CD4-positive, alpha-beta T cell treated with Interleukin-4 for 4 hours (primary cell): ENCODE results near the gene MON2.
A peak's percentile ranks its signal among the peaks of the same experiment; 100 is the strongest.

Experiments
- DNase-seq: peaks from one replicate; pipeline ENCODE4 v3.0.0-alpha.2; 2020

Gene MON2

DNA sequence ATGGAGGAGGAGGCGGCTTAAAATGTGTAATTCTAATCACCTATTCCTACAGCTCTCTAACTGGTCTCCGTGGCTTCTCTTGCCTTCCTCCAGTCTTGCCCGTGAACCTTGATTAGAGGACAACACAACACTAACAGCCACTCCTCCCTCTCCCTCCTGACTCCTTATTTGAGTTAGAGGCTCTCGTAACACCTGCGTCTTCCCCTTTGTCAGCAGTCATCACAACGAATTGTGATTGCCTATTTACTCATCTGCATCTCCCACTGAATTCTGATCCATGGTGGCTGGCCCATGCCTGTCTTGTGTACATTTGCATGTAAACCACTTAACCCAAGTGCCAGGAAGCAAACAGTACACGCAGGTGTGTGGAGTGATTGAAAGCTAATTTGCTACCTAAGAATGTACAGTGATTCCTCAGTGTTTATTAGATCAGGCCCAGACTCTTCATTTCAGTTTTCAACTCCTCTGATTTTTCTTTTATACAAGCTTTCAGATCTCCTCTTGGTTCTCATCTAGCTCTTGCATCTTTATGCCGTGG is 154.5 kb downstream of the MON2 start:
- no peak for DNase-seq

DNA sequence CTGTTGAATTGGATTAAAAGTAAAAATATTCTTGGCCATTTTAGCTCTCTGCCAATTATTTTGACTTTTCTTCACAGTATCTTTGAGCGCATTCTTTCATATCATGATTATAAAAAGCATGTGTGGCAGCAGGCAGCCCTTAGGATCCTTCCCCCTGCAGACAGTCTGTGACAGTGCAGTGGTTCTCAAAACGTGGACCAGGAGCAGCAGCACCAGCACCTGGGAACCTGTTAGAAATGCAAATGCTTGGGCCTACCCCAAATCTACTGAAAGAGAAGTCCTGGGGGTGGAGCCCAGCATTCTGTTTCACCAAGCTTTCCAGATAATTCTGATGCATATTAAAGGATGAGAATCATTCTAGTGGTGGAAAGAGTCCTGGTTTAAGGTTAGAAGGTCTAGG is 155.6 kb downstream of the MON2 start:
- DNase-seq, result no peak

DNA sequence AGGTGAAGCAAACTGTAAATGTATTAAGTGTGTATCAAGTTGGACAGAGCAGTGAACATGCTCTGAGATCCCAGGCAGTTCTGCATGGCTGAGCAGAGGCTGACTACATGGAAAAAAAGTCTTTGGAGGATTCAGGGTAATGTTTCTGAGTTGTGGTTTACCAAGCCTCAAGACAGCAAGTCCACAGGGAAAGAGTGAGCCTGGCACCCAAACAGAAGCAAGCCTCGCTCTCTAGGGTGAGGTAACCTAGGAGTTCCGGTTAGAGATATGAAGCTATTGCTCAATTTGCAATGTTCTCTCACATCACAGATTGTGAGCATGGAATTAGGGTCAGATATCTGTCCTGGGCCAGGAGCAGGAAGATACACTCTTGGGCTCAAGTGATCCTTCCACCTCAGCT is 158.6 kb downstream of the MON2 start:
- DNase-seq, result no peak

DNA sequence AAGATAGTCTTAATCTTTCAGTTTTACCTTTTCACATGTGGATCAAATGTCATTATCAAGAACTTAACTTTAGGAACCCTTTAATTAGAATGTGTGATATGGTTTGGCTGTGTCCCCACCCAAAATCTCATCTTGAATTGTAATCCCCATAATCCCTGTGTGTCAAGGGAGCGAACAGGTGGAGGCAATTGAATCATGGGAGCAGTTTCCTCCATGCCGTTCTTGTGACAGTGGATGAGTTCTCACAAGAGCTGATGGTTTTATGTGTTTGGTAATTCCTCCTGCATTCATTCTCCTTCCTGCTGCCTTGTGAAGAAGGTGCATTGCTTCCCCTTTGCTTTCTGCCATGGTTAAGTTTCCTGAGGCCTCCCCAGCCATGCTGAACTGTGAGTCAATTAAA is 160.6 kb downstream of the MON2 start:
- no peak for DNase-seq

DNA sequence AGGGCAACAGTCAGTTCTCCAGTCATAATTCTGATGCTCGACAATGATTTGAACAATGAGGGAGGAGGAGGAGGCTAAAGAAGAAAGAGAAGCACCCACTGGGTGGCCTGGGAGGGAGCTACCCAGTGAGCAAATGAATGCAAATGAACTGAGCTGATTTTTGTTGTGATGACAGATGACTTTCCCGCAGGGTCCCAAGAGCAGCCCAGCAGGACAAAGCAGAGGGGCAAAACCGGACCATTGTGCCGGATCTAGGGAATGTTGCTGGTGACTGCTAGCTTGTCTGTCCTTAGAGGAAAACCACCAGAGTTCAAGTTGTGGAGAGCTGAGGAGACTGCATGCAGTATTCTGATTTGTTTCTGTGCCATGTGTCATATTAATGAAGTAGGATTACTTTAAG is 162.8 kb downstream of the MON2 start:
- no peak for DNase-seq

DNA sequence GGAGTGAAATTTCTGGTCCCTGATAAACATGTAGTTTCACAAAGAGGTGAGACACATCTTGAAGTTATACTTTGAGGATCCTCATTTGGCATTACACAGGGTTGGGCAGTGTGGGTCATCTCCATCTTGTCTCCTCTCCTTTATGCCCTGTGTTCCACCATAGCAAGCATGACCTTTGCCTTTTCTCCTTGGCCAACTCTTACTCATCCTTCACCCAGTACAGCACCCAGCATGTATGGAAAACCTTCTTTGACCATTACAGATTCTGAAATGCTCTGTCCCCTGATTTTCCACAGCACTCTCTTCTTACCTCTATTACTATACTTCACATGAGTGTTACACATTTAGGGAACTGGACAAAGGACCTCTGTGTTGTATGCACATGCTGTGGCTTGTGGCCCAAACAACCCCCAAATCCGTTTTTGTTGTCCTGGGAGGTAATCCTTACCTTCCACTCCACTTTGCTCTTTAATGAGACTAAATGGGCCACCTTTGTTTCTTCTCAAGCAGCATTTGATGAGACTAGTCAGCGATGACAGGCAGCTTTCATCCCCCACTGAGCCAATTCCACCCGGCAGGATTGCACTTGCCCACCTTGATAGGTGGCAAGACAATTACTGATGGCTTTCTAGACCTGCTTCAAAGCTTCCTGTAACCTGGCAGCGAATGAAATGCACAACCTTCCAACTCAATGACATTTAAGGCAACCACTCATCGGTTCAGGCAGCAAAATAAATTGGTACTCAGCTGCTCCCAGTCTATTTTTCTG is 163.5 kb downstream of the MON2 start:
- DNase-seq, result no peak

DNA sequence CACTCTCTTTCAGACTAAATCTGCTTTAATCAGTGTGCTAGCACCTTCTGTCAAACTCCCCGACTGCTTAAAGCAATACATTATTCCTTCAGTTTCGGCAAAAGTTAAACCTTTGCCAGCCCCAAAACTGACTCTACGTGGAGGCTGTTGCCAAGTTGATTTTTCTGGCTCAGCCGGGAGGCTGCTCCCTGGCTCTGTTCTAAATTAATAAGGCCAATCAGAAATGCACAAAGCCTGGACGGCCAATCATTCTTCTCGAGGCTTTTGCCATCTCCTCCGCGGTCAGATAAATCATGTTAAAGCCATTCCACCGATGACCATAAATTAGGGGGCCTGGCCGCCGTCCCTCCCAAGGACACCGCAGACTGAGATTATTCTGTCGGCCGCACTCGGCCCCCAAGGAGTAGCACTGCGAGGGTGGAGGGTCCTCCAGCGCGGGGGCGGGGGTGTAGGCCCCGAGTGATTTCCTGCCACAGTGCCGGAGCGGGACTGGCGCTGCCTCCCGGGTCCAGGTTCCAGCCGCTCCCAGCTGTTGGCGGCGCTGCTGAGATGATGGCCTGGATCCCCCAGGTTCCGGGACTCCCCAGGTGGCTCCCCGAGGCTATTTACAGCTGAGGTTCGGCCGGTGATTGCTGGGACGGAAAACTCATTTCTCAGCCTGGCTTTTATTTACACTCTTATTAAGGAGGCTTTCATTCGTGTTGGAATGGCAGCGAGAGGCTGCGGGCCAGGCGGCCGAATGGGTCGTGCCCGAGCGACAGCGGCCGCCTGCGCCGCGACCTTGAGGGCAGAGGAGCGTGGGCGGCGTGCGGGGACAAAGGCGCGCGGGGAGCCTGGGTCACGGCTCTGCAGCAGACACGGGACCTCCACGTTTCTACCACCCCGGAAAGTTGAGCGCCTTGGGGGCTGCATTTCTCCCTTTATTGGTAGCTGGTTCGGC is 165.1 kb downstream of the MON2 start:
- no peak for DNase-seq

DNA sequence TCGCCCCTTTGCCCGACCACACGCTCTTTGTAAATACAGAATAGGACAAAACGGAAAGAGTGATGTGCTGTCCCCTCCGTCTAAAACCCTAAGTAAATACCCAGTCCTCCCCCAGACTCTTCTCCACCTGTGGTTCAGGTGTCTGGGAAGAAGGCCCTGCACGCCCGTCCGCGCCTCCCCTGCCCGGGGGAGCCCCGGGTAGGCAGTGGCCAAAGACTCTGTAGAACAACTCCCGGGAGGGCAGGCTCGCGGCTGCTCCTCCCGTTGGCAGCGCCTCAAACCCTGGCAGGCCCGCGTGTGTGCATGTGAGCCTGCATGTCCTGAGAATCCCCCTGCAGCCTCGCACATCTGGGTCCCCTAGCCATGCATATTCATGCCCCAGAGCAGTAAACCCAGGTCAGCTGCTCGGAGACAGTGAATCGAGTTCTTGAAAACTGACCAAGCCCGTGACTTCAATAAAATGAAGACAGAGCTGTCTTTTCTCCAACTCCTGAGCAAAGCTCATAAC is 165.8 kb downstream of the MON2 start:
- no peak for DNase-seq

DNA sequence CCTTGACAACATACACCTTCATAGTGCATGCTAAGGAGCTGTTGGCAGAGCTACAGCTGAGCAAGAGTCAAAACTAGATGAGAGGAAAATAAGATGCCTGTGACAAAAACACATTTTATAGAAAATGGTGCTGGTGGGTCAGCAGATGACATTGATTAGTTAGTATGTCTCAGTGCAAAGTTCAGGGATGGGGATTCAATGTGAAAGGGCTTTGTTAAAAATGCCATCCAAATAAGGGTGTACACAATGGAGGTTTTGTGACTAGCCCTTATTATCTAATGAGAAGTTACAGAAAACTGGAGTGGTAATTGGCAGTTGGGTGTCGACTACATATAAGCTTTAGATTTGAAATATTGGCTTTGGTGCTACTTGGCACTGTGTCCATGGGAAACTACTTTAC is 169.0 kb downstream of the MON2 start:
- DNase-seq, result no peak

DNA sequence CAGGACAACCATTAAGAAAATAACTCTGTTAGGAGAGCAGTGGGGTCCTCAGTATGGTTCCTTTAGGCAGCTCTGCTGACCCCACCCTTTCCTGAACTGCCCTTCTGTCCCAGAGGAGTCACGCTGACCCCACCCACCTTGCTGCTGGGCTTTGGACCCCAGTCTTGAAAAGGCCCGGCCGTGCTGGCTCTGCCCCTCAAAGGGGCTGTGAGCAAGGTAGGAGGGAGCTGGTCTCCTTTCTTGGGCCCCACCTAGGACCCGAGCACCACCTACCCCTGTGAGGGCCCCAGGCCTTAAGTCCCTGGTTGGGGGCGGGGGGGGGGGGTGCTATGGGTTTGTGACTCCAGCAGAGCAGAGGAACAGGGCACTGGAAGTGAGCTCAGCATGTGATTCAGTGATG is 171.1 kb downstream of the MON2 start:
- no peak for DNase-seq

DNA sequence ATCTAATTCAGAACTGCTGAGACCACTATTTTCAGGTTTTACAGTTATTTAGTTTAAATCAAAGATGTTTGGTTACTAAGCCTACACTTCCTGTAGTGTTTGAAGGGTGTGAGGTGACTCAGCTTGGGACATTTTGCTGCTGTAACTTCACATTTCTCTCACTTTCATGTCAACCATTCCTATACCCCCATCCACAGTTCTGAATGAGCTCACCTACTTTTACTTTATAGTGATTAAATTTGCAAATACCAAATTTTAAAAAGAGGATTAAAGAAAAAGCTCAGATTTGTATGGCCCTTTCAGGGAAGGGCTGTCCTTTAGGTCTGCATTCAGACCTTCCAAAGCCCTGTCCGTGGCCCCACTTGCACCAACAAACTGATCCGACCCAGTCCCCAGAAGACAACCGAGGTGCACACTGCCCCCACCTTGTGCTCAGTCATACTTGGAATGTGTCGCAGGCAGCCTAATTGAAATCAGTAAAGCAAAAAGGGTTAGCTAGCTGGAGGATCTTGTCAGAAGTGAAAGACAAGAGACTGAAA is 174.4 kb downstream of the MON2 start:
- peak; percentile 70 for DNase-seq

DNA sequence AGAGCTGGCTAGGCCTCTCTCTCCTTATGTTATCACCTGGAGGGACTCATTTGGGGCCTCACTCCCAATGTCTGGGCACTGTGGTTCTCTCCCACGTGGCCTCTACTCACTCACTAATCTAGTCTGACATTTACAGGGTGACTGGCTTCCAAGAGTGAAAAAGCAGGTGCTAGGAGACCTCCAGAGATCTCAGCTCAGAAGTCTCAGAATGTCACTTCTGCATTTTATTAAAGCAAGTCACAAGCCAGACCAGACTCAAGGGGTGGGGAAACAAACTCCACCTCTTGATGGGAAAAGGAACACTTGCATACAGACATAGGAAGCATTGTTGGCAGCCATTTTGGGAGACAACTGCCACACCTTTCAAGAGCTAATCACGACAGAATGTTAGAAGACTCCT is 175.9 kb downstream of the MON2 start:
- no peak for DNase-seq

DNA sequence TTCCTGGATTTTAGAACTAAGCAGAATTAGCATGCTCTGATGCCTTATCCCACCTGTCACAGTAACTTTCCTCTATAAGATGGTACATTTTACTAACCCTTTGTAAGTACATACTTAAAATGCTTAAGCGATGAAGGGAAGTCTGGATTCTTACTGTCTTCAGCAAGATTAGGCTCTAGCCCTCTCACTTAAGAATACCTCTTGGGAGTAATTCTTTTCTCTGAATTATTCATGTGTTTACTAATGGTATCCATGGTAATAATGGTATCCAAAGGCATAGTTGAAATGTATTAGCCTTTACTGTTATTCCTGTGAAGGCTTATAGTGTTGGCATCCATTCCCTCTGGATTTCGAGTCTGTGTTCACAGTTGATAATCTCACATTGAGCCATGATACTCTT is 176.9 kb downstream of the MON2 start:
- DNase-seq, result no peak

DNA sequence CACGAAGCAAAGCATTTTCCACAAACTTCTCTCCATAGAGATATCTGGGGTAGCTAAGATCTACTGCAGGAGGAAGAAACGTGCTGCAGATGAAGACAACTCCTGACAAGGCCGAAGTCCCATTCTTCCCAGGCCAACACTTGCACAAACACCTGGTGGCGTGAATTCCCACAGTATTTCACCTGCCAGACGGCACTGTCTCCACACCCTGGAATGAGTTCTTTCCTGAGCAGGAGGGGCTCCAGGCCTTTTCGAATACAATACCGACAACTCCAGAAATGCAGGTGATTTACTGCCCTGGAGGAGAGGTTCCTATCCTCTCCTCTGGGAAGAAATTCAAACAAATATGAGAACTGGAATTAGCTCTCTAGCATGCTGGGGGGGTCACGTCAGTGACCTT is 179.9 kb downstream of the MON2 start:
- DNase-seq, result no peak

DNA sequence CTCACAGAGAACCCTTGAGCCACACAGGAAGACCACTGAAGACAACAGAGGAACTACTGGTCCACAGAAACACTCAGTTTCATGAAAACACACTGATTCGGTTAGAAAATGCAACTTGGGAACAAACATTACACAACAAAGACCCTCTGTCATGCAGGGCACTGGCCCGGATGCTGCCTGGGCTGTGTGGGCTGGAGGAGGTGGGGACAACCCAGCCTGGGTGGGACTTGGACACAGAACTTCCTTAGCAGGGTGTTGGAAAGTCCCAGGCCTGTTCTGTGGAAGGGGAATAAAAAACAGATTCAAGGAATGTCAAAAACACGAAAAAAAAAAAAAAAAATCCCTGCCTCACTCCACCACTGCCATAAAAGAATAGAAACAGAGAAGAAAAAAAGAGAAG is 181.0 kb downstream of the MON2 start:
- DNase-seq, result no peak

DNA sequence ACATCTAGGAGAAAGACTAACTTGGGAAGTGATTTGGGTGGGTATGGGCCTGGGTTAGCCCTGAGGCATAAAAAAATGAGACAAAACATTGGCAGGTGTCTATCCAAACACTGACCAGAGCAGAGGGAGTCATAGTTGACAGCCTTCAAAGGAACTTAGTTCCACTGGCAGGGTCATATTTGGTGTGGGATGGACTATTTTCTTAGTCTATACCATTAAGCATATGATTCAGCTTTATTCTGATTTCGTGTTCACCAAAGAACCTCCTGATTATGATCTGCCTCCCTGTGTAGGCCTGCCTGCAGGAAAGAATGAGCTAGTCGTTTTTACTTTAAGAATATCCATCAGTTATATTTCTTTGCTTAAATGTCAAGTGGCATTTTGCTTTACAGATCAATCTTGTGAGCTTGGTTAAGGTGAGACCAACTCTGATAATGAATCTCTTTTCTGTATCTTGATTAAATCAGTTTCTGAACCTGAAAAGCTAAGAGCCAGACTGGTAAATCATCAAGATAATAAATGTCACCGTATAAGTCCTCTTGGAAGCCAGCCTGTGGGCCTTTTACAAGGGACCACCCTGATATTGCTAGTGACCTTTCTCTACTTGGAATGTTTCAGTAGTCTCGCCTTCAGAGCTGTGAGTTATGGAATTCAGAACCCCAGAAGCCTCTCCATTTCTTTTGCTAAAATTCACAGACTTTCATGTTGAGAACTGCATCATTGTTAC is 182.9 kb downstream of the MON2 start:
- DNase-seq, result no peak
